Heart left ventricle (tissue), 13 donors: Measurements from ENCODE around the gene XPNPEP1.

ENCODE experiments used
- POLR2A ChIP-seq, 2 donors: fragments of 450-650 bp; IDR thresholded peaks; one replicate each; pipeline ENCODE4 v1.6.1; 2017; ENCODE audit warnings: antibody characterized with exemption in 2 of 2, mild to moderate bottlenecking in 2 of 2, moderate library complexity in 2 of 2
- TF ChIP-seq, protein P1 (sequence below), 12 donors: fragments of 200-600 bp; sonication (generic) in 4 of 12; IDR thresholded peaks; one replicate each; pipeline versions ENCODE4 v1.5.0 to v1.8.0; 2018 to 2022; ENCODE audit warnings: antibody characterized with exemption in 12 of 12, mild to moderate bottlenecking in 5 of 12
- donor health status: ischemic (EF 13 %, LVEDD 7.1; RV severe dilation, severe dysfunction).
- donor health status: DM: no; HTN: yes; CAD: no.
- donor health status: DM: no; HTN: no; CAD: no.
- donor health status: ischemic (EF 25% LVEDD 6.9; RV normal size, moderate dysfunction).
- donor health status: ischemic (EF 25% LVEDD 5.7; RV mildly dilated, moderate dysfunction).
- donor health status: ischemic (EF 35%, LVEDD 5.7; RV mildly dilated, moderate dysfunction).
- donor health status: nonischemic (EF 11% LVEDD 7.7; RV severe dilation, severe dysfunction).
- donor health status: DM: yes; HTN: yes; CAD: no.
- donor health status: PGD.
- donor health status: ischemic (EF 29% LVEDD 5.4; RV normal size, mild dysfunction).
- donor health status: nonischemic (EF 23%, LVEDD 6.1; RV moderate dilation, normal function).

DNA sequence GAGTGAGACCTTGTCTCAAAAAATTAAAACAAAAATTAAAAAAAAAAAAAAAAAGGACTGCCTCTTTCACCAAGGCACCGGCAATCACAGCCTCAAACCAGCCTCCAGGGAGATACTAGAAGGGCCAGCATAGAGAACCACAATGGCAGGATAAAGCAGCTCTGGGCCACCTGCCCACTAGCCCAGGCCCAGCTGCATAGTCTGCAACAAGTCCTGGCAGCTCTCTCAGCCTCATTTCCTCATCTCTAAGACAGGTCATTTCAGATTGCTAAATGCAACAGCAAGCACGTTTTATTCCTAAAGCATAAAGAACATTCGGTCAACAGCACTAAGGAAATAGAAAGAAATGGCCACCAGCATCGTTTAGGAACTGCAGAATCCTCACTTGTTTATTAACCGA lies 28.8 kb downstream of the XPNPEP1 start:
- no peak for TF ChIP-seq POLR2A (IDR thresholded peaks at IDR 0.05)
- TF ChIP-seq, protein P1, sequence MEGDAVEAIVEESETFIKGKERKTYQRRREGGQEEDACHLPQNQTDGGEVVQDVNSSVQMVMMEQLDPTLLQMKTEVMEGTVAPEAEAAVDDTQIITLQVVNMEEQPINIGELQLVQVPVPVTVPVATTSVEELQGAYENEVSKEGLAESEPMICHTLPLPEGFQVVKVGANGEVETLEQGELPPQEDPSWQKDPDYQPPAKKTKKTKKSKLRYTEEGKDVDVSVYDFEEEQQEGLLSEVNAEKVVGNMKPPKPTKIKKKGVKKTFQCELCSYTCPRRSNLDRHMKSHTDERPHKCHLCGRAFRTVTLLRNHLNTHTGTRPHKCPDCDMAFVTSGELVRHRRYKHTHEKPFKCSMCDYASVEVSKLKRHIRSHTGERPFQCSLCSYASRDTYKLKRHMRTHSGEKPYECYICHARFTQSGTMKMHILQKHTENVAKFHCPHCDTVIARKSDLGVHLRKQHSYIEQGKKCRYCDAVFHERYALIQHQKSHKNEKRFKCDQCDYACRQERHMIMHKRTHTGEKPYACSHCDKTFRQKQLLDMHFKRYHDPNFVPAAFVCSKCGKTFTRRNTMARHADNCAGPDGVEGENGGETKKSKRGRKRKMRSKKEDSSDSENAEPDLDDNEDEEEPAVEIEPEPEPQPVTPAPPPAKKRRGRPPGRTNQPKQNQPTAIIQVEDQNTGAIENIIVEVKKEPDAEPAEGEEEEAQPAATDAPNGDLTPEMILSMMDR (IDR thresholded peaks at IDR 0.05): no peak
